SK-N-SH (cell line): ENCODE results near the gene ENSA.

Source experiments
- EP300 ChIP-seq, 2 experiments: IDR thresholded peaks; 2 replicates each; pipeline versions ENCODE4 v1.4.0 to v1.6.1; 2012; ENCODE audit warnings: borderline replicate concordance in 1 of 2, low read depth in 1 of 2, low read length in 1 of 2
- GABPA ChIP-seq: IDR thresholded peaks from 2 replicates; pipeline ENCODE4 v1.4.0; 2012; ENCODE audit warnings: low read depth, mild to moderate bottlenecking
- POLR2AphosphoS5 ChIP-seq: IDR thresholded peaks from 2 replicates; pipeline ENCODE4 v1.6.1; 2012; ENCODE audit warnings: low read depth, low read length
- TF ChIP-seq, protein P1 (sequence below): fragments of 200-600 bp; sonication (generic); IDR thresholded peaks from 2 replicates; pipeline ENCODE4 v1.6.1; 2017; ENCODE audit warnings: antibody characterized with exemption, mild to moderate bottlenecking, moderate library complexity
- TF ChIP-seq, protein P2 (sequence below): IDR thresholded peaks from 2 replicates; pipeline ENCODE4 v1.4.0; 2012; ENCODE audit warnings: low read depth, borderline replicate concordance
- TF ChIP-seq, protein P3 (sequence below): fragments of 150-350 bp; IDR thresholded peaks from 2 replicates; pipeline ENCODE4 v1.6.1; 2017; ENCODE audit warnings: antibody characterized with exemption, low read length, low read depth, borderline replicate concordance
- TF ChIP-seq, protein P4 (sequence below): IDR thresholded peaks from 2 replicates; pipeline ENCODE4 v1.4.0; 2012; ENCODE audit warnings: low read depth

DNA sequence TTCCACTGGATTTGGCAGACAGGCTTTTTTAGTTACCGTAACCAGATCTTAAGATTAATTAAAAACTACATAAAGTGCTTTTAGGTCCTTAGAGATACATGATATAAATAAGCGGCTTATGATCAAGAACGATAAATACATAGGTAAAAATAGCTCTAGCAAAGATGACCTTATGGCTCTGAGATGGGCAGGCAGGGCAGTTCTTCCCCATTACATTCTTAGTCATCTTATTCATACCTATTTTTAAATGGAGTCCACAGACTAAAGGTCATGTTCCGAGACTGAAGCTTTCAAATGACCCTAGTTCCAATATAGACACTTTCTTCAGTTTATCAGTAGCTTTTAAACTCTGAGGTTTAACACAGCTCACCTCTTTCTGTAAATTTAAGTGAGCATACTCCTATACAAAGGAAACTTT lies 54.3 kb downstream of the ENSA start:
- TF ChIP-seq, protein P1, sequence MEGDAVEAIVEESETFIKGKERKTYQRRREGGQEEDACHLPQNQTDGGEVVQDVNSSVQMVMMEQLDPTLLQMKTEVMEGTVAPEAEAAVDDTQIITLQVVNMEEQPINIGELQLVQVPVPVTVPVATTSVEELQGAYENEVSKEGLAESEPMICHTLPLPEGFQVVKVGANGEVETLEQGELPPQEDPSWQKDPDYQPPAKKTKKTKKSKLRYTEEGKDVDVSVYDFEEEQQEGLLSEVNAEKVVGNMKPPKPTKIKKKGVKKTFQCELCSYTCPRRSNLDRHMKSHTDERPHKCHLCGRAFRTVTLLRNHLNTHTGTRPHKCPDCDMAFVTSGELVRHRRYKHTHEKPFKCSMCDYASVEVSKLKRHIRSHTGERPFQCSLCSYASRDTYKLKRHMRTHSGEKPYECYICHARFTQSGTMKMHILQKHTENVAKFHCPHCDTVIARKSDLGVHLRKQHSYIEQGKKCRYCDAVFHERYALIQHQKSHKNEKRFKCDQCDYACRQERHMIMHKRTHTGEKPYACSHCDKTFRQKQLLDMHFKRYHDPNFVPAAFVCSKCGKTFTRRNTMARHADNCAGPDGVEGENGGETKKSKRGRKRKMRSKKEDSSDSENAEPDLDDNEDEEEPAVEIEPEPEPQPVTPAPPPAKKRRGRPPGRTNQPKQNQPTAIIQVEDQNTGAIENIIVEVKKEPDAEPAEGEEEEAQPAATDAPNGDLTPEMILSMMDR: no peak
- TF ChIP-seq, protein P2, sequence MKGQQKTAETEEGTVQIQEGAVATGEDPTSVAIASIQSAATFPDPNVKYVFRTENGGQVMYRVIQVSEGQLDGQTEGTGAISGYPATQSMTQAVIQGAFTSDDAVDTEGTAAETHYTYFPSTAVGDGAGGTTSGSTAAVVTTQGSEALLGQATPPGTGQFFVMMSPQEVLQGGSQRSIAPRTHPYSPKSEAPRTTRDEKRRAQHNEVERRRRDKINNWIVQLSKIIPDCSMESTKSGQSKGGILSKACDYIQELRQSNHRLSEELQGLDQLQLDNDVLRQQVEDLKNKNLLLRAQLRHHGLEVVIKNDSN: no peak
- TF ChIP-seq EP300 (IDR thresholded peaks at IDR 0.05; ENCODE audit: borderline replicate concordance in 1 of 2, low read depth in 1 of 2, low read length in 1 of 2): no peak
- TF ChIP-seq GABPA: no peak
- TF ChIP-seq, protein P3, sequence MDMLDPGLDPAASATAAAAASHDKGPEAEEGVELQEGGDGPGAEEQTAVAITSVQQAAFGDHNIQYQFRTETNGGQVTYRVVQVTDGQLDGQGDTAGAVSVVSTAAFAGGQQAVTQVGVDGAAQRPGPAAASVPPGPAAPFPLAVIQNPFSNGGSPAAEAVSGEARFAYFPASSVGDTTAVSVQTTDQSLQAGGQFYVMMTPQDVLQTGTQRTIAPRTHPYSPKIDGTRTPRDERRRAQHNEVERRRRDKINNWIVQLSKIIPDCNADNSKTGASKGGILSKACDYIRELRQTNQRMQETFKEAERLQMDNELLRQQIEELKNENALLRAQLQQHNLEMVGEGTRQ: no peak
- TF ChIP-seq, protein P4, sequence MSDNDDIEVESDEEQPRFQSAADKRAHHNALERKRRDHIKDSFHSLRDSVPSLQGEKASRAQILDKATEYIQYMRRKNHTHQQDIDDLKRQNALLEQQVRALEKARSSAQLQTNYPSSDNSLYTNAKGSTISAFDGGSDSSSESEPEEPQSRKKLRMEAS: no peak
- TF ChIP-seq POLR2AphosphoS5: no peak
